Chondrocyte (in vitro differentiated cells): ENCODE measurements around the gene ACAP2. TPM values are rescaled to one million over a fixed set of nuclear protein-coding genes. Genes with fewer than 3 reads are reported as not detected.
"Not testable (repeated sequence)": the region's sequence is repeated elsewhere in the genome, so short reads cannot be mapped to it uniquely, and the experiment has no call there.

Experiments used
- DNase-seq: peaks from one replicate; pipeline ENCODE4 v3.0.0; 2021; ENCODE audit warnings: mixed read lengths, low spot score
- H3K27ac Mint-ChIP-seq: one replicate; pipeline ENCODE4 v1.8.0; 2021; ENCODE audit warnings: mild to moderate bottlenecking, moderate library complexity, mixed read lengths; ENCODE audit not compliant: unreplicated experiment
- H3K27me3 Mint-ChIP-seq: 2 replicates; pipeline ENCODE4 v1.8.0; 2021; ENCODE audit warnings: low read depth, mixed read lengths
- H3K36me3 Mint-ChIP-seq: 2 replicates; pipeline ENCODE4 v1.8.0; 2021; ENCODE audit warnings: low read depth, mixed read lengths
- H3K4me1 Mint-ChIP-seq: 2 replicates; pipeline ENCODE4 v1.8.0; 2021; ENCODE audit warnings: low read depth, mild to moderate bottlenecking, mixed read lengths
- H3K4me3 Mint-ChIP-seq: one replicate; pipeline ENCODE4 v1.8.0; 2021; ENCODE audit warnings: mild to moderate bottlenecking, moderate library complexity, mixed read lengths; ENCODE audit not compliant: unreplicated experiment
- H3K9me3 Mint-ChIP-seq: 2 replicates; pipeline ENCODE4 v1.8.0; 2021; ENCODE audit warnings: low read depth, mixed read lengths
- CTCF ChIP-seq: fragments of 200-600 bp; sonication (generic); IDR thresholded peaks from 2 replicates; pipeline ENCODE4 v1.5.0; 2021; ENCODE audit warnings: antibody characterized with exemption, mild to moderate bottlenecking, moderate library complexity
- long read RNA-seq: library from polyadenylated mRNA; stranded (forward); transcript quantifications from one replicate; pipeline ENCODE4 v2.0.0, GENCODE V29; 2021
- total RNA-seq: library from RNA; stranded (reverse); gene quantifications from 3 replicates; pipeline ENCODE4 v1.2.1, GENCODE V29; 2021

ACAP2 gene
- 43.3 to 47.5 TPM (median 45.0 TPM) in 3 replicates for total RNA-seq
- long read RNA-seq, full-length matches to known transcripts = 8 of 18 reads
- long read RNA-seq, partial matches to known transcripts = 3 of 18 reads
- long read RNA-seq, other reads (novel, unspliced or antisense) = 7 of 18 reads

- peak; percentile 100 for DNase-seq
- H3K36me3 Mint-ChIP-seq = no peaks in the 10 kb centered on the region
- no peaks in the 10 kb centered on the region for H3K9me3 Mint-ChIP-seq
- H3K4me1 Mint-ChIP-seq = peaks cover 33% of the 10 kb centered on the region
- peak within 1 kb of the TSS; percentile 95 for H3K4me3 Mint-ChIP-seq
- no peaks in the 10 kb centered on the region for H3K27me3 Mint-ChIP-seq
- peak within 1 kb of the TSS; percentile 95 for H3K27ac Mint-ChIP-seq
- TF ChIP-seq CTCF = peak; percentile 41
These were observed at the start of gene ACAP2 for GRCh38 chr3:195442573-195443390. Gene ACAP2 (minus strand): TSS chr3:195443020. CDS start chr3:195442847, 173 bp downstream.

GRCh38 chr3:195475614-195476013 is 32.8 kb upstream of the ACAP2 start:
- no peak for TF ChIP-seq CTCF
- no peaks in the 10 kb centered on the region for H3K36me3 Mint-ChIP-seq
- DNase-seq = no peak

GRCh38 chr3:195475116-195475515 is 32.3 kb upstream of the ACAP2 start:
- H3K27me3 Mint-ChIP-seq = peaks cover 22% of the 10 kb centered on the region
- not testable (repeated sequence) for H3K9me3 Mint-ChIP-seq, H3K4me3 Mint-ChIP-seq, H3K36me3 Mint-ChIP-seq, DNase-seq, H3K27ac Mint-ChIP-seq, H3K4me1 Mint-ChIP-seq

More at GRCh38 chr3:195475614-195476013, 32.8 kb upstream of the ACAP2 start:
- H3K27me3 Mint-ChIP-seq = peaks cover 22% of the 10 kb centered on the region
- H3K9me3 Mint-ChIP-seq = no peaks in the 10 kb centered on the region
- H3K27ac Mint-ChIP-seq = no peak overlapping the region
- no peak overlapping the region for H3K4me3 Mint-ChIP-seq
- H3K4me1 Mint-ChIP-seq = no peaks in the 10 kb centered on the region

GRCh38 chr3:195468841-195469240 is 26.0 kb upstream of the ACAP2 start:
- Mint-ChIP-seq H3K27me3 (no peaks in the 10 kb centered on the region), H3K4me3 (no peak overlapping the region), H3K36me3 (no peaks in the 10 kb centered on the region), H3K4me1 (peaks cover 4% of the 10 kb centered on the region), H3K27ac (no peak overlapping the region), H3K9me3 (peaks cover 5% of the 10 kb centered on the region)
- DNase-seq = no peak
- no peak for TF ChIP-seq CTCF

GRCh38 chr3:195468391-195468776 is 25.6 kb upstream of the ACAP2 start:
- Mint-ChIP-seq H3K9me3 (peaks cover 5% of the 10 kb centered on the region), H3K27me3 (no peaks in the 10 kb centered on the region), H3K4me1 (peaks cover 4% of the 10 kb centered on the region), H3K36me3 (no peaks in the 10 kb centered on the region), H3K4me3 (no peak overlapping the region), H3K27ac (no peak overlapping the region)
- TF ChIP-seq CTCF = no peak
- DNase-seq = no peak
